Adipose tissue (tissue), 3 donors: Measurements from ENCODE around the gene PHF2. TPM values are rescaled to one million over a fixed set of nuclear protein-coding genes. Genes with fewer than 3 reads are reported as not detected.

Experiments used
- H3K27ac ChIP-seq: one replicate; pipeline ENCODE4 v1.5.1; 2013; ENCODE audit warnings: low read depth, low read length
- WGBS, 3 donors: extraction: QIAGEN DNeasy Blood & Tissue Kit; methylation state at CpG; one replicate each; pipeline ENCODE4 v1.1.7; 2013; 5-methylcytosine and 5-hydroxymethylcytosine counted together
- polyA plus RNA-seq, 3 donors: library from polyadenylated mRNA; stranded (reverse); fragments of 200-250 nt; gene quantifications; one replicate each; pipeline ENCODE4 v1.2.3, GENCODE V29; 2013
- donor health status: healthy with polysubstance abuse.
- donor health status: Bipolar disorder and iron deficiency.
- donor health status: healthy.

Gene PHF2
- 10 to 100 TPM in 2 of 3 donors, 1 to 10 TPM in 1; 9.5 to 25.1 (median 17.6) TPM for polyA plus RNA-seq

DNA sequence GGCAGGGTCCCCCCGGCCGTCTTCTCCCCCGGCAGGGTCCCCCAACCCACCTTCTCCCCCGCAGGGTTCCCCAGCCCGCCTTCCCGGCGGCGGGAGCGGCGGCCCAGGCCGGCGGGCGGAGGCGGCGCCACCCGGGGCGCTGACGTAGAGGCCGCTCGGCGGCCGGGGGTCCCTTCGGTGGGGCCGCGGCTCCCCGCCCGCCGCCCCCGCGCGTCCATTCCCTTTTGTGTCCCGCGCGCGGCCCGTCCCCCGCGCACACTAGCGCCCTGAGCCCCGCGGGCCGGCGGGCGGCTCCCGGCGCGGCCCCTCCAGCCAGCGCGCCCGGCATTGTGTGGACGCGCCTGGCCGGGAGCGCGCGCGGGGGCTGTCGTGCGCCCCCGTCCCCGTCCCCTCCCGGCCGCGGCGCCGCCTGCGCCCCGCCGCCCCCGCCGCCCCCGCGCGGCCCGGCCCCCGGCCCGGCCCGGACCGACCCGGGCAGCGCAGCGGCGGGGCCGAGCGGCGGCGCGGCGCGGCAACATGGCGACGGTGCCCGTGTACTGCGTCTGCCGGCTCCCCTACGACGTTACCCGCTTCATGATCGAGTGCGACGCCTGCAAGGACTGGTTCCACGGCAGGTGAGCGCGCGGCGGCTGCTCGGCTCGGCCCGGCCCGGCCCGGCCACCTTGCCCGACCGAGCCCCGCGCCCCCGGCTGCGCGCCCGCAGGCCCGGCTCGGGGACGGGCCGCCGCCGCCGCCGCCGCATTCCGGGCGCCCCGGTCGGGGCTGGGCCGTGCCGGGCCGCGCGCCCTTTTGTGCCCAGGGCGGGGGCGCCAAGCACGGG lies at the start of gene PHF2:
Gene PHF2, plus strand, starts transcription at position 327 of the 820 bp plus-strand sequence. Its CDS starts 190 bp downstream, at position 517.
- 0 to 1% (median 1%) methylated on average over 62 to 135 of the region's 140 CpGs for WGBS, 3 donors
- peak within 1 kb of the TSS; percentile 63 for H3K27ac ChIP-seq

- 58 to 86% (median 72%) methylated on average over 3 of the region's 3 CpGs for WGBS, 3 donors
- H3K27ac ChIP-seq, result no peak overlapping the region
These were observed 45.0 kb upstream of the PHF2 start for GRCh38 chr9:93531374-93531773.

- 60 to 93% (median 89%) methylated on average over 8 of the region's 8 CpGs for WGBS, 3 donors
- H3K27ac ChIP-seq, result no peak overlapping the region
These were observed 44.2 kb upstream of the PHF2 start for GRCh38 chr9:93532141-93532540.

DNA sequence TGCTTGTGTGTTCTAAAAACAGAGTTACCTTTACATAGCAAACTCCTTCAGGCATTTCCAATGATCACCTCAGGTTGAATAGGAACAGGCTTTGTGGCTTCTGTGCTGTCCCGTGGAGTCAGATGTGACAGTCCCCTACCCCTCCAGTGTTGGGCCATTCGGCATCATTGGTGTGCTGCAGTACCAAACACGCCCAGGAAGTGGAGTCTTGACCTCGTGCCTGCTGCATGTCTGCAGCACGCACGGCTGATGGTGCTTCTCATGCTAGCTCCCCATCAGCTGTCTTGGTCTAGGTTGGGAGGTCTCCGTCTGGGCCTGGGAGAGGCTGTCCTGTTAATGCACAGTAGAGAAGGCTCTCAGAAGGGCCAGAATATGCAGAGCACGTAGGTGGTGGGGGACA lies 42.5 kb upstream of the PHF2 start:
- H3K27ac ChIP-seq, result no peak overlapping the region
- WGBS, 3 donors, result 86 to 92% (median 92%) methylated on average over 8 of the region's 8 CpGs

DNA sequence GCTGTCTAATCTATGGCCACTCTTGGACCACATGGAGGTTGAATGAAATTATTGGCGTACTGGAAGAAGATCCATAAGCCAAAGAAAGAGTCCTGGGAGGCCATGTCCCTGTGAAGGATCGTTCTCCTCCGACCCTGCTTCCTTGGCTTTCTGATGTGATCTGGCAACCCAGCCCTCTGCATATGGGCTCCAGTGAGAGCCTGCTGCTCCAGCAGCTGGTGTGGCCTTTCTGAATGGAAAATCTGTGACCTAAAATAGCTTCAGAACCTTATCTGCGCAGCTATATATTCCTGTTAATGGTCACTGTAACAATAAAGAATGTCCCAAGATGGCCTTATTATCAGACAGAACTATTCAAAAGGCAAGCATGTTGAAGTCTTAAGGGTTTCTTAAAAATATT lies 40.2 kb upstream of the PHF2 start:
- 90 to 96% (median 95%) methylated on average over 4 of the region's 4 CpGs for WGBS, 3 donors
- no peak overlapping the region for H3K27ac ChIP-seq

DNA sequence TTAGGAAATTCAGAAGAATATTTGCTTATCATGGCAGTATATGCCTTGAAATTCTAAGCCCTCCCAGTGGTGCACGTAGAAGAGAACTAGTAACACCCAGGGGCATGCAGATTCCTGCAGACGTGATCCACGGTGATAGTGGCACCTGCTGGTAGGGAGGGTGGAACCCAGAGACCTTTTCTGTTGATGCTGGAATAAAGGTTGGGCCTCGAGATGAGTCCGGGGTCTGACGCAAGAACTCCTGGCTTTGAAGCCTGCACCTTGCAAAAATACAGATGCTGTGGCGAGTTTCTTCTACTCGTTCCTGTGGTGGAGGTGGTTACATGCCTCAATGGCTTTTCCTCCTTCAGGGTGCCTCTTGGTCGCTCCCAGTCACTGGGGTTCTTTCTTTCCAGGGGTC lies 39.5 kb upstream of the PHF2 start:
- WGBS, 3 donors, result 76 to 80% (median 76%) methylated on average over 9 of the region's 9 CpGs
- no peak overlapping the region for H3K27ac ChIP-seq

GRCh38 chr9:93540305-93540704 lies 36.1 kb upstream of the PHF2 start:
- no peak overlapping the region for H3K27ac ChIP-seq
- 91 to 93% (median 92%) methylated on average over 8 of the region's 8 CpGs for WGBS, 3 donors

- H3K27ac ChIP-seq, result no peak overlapping the region
- 74 to 93% (median 81%) methylated on average over 4 of the region's 4 CpGs for WGBS, 3 donors
These were observed 35.4 kb upstream of the PHF2 start for GRCh38 chr9:93541005-93541404.

DNA sequence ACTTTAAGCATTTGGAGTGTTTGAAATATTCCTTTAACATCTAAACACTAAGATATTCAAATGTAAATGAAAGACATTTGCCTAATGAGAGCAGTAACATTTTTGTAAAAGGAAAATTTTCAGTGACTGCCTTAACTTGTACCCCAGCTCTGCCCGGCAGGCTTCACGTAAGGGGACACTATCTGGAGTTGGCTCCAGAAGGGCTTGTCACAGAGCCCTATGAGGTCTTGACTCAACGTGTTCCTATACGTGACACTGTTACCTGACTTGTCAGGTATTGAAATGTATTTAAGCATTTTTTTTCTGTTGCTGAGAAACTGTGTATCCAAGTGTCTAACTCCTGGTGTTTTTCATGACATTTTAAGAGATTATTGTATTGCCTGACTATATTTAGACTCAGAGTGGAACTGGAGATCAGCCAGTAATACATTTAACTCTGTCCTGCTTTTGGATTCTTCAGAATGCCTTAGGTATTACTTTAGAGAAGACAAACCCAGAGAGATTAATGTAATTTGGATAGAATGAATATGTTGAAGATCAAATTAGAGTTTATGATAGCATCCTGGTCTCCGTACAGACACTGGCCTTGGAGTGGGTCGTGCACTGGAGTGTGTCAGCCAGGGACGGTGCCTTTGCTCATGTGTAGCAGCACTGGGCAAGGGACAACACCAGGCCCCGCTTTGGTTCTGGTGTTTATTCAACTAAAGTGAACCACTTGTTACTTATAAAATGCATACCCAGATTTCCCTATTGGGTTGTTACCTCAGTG lies 34.6 kb upstream of the PHF2 start:
- WGBS, 3 donors, result 39 to 86% (median 82%) methylated on average over 8 of the region's 8 CpGs
- H3K27ac ChIP-seq, result no peak overlapping the region

DNA sequence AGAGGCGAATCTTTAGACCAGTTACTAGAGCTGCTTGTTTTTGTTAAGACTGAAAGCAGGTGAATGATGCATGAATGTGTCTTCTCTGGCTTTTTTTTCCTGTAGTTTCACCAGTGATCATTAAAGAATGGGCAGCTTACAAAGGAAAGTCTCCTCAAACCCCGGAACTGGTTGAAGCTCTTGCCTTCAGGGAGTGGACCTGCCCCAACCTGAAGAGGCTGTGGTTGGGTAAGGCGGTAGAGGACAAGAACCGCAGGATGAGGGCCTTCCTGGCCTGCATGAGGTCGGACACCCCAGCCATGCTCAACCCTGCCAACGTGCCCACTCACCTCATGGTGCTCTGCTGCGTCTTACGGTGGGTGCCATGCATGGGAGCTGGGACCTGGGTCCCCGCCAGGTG lies 33.3 kb upstream of the PHF2 start:
- no peak overlapping the region for H3K27ac ChIP-seq
- 97 to 98% (median 98%) methylated on average over 9 of the region's 9 CpGs for WGBS, 3 donors

DNA sequence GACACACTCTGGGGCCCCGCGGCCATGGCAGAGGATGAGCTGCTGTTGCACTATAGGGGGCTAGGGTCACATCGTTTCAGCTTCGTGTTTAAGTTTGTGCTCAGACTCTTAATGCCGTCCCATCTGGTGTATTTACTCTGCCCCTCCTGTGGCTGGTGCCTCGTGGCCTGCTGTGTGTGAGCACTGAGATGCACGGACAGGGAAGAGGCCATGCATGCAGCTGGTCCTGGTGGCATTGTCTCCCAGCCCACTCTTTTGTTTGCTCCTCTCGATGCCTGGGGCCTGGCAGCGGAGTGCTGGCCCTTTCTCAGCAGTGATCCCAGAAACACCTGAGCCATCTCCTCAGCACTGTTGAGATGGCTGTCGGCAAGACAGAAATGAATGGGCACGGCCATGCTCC lies 30.0 kb upstream of the PHF2 start:
- H3K27ac ChIP-seq, result no peak overlapping the region
- WGBS, 3 donors, result 89 to 96% (median 95%) methylated on average over 11 of the region's 11 CpGs

DNA sequence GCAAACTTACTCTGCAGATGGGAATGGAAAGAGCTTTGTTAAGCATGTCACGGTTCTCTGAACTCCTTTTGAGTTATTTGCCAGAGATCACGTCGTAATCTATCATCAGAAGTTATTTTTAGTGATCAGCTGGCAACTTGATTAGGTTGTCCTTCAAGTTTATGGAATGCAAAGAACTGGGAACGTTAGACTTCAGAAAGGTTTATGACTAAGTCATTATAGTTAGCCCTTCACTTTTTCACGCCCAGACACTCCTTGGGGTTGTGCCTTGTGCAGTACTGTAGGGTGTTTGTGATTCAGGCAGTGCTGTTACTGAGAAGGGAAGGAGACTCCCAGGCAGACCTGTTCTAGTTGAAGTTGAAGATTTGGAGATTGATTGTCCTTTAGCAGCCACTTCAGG lies 26.8 kb upstream of the PHF2 start:
- WGBS, 3 donors, result 32 to 80% (median 76%) methylated on average over 5 of the region's 5 CpGs
- no peak overlapping the region for H3K27ac ChIP-seq

- 96 to 97% (median 96%) methylated on average over 1 of the region's 1 CpG for WGBS, 3 donors
These were observed 23.5 kb upstream of the PHF2 start for GRCh38 chr9:93552923-93553322.

DNA sequence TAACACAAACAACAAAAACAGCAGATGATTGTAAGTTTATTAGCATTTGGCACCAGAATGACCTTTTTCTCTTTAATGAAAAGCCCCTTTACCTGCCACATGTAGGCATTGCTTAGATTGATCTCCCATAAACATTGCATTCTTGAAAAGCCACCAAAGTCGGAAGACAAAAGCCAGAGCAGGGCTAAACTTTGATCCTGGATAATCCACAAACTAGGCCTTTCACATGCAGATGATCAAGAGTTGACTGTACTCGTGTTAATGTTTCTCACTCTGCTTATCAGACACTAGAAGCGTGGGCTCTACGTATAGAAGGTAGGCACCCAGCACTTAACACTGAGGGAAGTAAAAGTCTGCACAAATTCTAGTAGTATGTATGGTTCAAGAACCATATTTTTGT lies 21.0 kb upstream of the PHF2 start:
- 81 to 85% (median 84%) methylated on average over 4 of the region's 4 CpGs for WGBS, 3 donors

More at GRCh38 chr9:93552923-93553322, 23.5 kb upstream of the PHF2 start:
- no peak overlapping the region for H3K27ac ChIP-seq

GRCh38 chr9:93557366-93558137 lies 18.8 kb upstream of the PHF2 start:
- no peak overlapping the region for H3K27ac ChIP-seq
- WGBS, 3 donors, result 81 to 93% (median 92%) methylated on average over 15 of the region's 15 CpGs

More for the DNA sequence above, 21.0 kb upstream of the PHF2 start:
- no peak overlapping the region for H3K27ac ChIP-seq

- H3K27ac ChIP-seq, result no peak overlapping the region
- 82 to 93% (median 87%) methylated on average over 14 of the region's 14 CpGs for WGBS, 3 donors
These were observed 17.9 kb upstream of the PHF2 start for GRCh38 chr9:93558503-93558902.

- 80 to 90% (median 88%) methylated on average over 5 of the region's 5 CpGs for WGBS, 3 donors
- H3K27ac ChIP-seq, result no peak overlapping the region
These were observed 15.4 kb upstream of the PHF2 start for GRCh38 chr9:93560991-93561390.

DNA sequence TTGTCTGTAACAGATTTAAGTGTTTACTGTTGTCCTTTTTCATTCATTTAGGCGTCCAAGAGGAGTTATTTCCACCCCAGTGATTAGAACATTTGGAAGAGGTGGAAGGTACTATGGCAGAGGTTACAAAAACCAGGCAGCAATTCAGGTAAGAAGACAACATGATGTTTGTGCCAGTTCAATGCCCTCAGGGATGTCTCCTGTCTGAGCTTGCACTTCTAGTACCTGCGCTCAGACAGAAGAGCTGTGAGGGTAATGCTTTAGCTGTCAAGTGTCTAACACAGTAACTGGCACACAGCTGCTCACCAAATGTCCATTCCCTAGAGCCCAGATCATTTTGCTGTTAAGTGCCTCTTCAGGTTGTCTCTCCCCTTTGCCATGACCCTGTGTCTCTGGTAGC lies 14.2 kb upstream of the PHF2 start:
- H3K27ac ChIP-seq, result no peak overlapping the region
- 90 to 98% (median 93%) methylated on average over 2 of the region's 2 CpGs for WGBS, 3 donors

DNA sequence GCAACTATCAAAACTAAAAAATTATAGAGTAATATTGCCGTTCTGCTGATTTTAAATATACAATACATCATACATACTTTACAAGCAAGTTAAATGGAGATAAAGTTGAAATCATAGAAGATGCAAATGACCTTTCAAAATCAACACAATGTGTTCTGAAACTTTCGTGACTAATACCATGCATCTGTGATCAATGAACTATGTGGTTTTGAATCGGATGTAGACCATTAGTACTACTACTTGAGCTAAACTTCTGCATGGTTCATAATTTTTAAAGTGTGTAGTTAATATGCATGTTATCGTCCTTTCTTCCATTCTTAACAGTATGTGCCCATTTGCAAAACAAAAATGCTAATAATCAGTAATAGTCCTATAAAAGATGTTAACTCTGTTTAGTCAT lies 11.3 kb upstream of the PHF2 start:
- no peak overlapping the region for H3K27ac ChIP-seq
- 87 to 90% (median 88%) methylated on average over 4 of the region's 4 CpGs for WGBS, 3 donors
